Psoas muscle (tissue), 8 donors: ENCODE data around the gene SPAG9. TPM values are rescaled to one million over a fixed set of nuclear protein-coding genes. Genes with fewer than 3 reads are reported as not detected.

Source experiments
- ATAC-seq, 4 donors: fragments of 200-7000 bp; cut with Tn5 transposase; one replicate each; pipeline ENCODE4 v1.9.1; 2020; ENCODE audit warnings: moderate library complexity in 3 of 4, mild to moderate bottlenecking in 2 of 4
- DNase-seq, 2 donors: peaks; one replicate each; pipeline ENCODE4 v3.0.0-alpha.2; 2020
- H3K27ac ChIP-seq: fragments of 200-600 bp; one replicate; pipeline ENCODE4 v1.8.0; 2022
- H3K27me3 ChIP-seq, 3 donors: fragments of 200-600 bp in 1 of 3; one replicate each; pipeline versions ENCODE4 v1.6.1 to v1.8.0; 2013 to 2022; ENCODE audit warnings: low read length in 2 of 3, mild to moderate bottlenecking in 2 of 3, moderate library complexity in 1 of 3; ENCODE audit not compliant: insufficient read depth in 3 of 3
- H3K36me3 ChIP-seq, 2 donors: fragments of 200-600 bp in 1 of 2; one replicate each; pipeline versions ENCODE4 v1.6.1 to v1.8.0; 2013 to 2022; ENCODE audit warnings: low read depth in 1 of 2, mild to moderate bottlenecking in 1 of 2, moderate library complexity in 1 of 2; ENCODE audit not compliant: insufficient read depth in 1 of 2
- H3K4me1 ChIP-seq: fragments of 200-600 bp; one replicate; pipeline ENCODE4 v1.8.0; 2022
- H3K4me3 ChIP-seq: fragments of 200-600 bp; one replicate; pipeline ENCODE4 v1.8.0; 2022; ENCODE audit warnings: mild to moderate bottlenecking
- H3K9me3 ChIP-seq: fragments of 200-600 bp; one replicate; pipeline ENCODE4 v1.8.0; 2022
- CTCF ChIP-seq: fragments of 200-600 bp; IDR thresholded peaks from one replicate; pipeline ENCODE4 v1.8.0; 2022; ENCODE audit warnings: antibody characterized with exemption
- WGBS, 3 donors: extraction: QIAGEN DNeasy Blood & Tissue Kit; methylation state at CpG; one replicate each; pipeline versions ENCODE4 v1.1.6 to v1.1.7; 2013; 5-methylcytosine and 5-hydroxymethylcytosine counted together
- intact Hi-C, 2 donors: fragments of 100-400 bp; cut with DNase I; formaldehyde crosslinking; loops; one replicate each; pipeline versions ENCODE4 v1.11.0 to v1.14.2; 2022
- polyA plus RNA-seq, 3 donors: library from polyadenylated mRNA; stranded (reverse); fragments of 200-250 nt; gene quantifications; one replicate each; pipeline ENCODE4 v1.2.3, GENCODE V29; 2013
- total RNA-seq, 4 donors: library from RNA; stranded (reverse); fragmentation: NEBNext Ultra II Directional in 2 of 4; extraction: Animal tissue kit (Norgen Biotek cat#: 25700) in 2 of 4; gene quantifications; one replicate each; pipeline versions ENCODE4 v1.2.1 to v1.2.4, GENCODE V29; 2021 to 2023
- donor health status: healthy with polysubstance abuse.
- donor health status: DM: no; HTN: no; CAD: no; lungs with moderate emphysema.
- donor health status: Bipolar disorder and iron deficiency.
- donor health status: healthy.
- donor health status: DM: yes; HTN: yes; CAD: no.
- donor health status: DM: no; HTN: no; CAD: no.
- donor health status: DM: no; HTN: no; CAD: no.
- donor health status: DM: yes; HTN: yes; CAD: no.

Gene SPAG9
- total and polyA plus RNA-seq, 7 donors: 34.8 to 133 (median 92.1) TPM

GRCh38 chr17:51152766-51153209 is 32.1 kb upstream of the SPAG9 start:
- WGBS, 3 donors: 2 to 5% (median 4%) methylated on average over 8 of the region's 8 CpGs
- Histone ChIP-seq H3K27ac (peak overlapping the region; percentile 83), H3K4me3 (peak overlapping the region; percentile 88), H3K36me3 (peaks cover 7 to 25% of the 10 kb centered on the region in 2 donors), H3K9me3 (no peaks in the 10 kb centered on the region), H3K27me3 (no peaks in the 10 kb centered on the region), H3K4me1 (peaks cover 7% of the 10 kb centered on the region)
- DNase-seq (no peak), ATAC-seq (peak; percentile 25 to 46 (median 29))
- intact Hi-C loops: loop anchor here (1.0 to 10.0 kb wide), 6 partner anchors 14 to 288 kb away; partner anchors contain the start of genes NME2 (in 1 of the 2), SPAG9 (in 1 of the 2) and TOB1 (in 1 of the 2)
- TF ChIP-seq CTCF: no peak

GRCh38 chr17:51150932-51151331 is 30.3 kb upstream of the SPAG9 start:
- DNase-seq (no peak), ATAC-seq (no peak)
- no peak overlapping the region for H3K4me3 ChIP-seq
- 78 to 82% (median 79%) methylated on average over 5 of the region's 5 CpGs for WGBS, 3 donors
- no peak for TF ChIP-seq CTCF
- H3K9me3 ChIP-seq: no peaks in the 10 kb centered on the region
- intact Hi-C loops: loop anchor here (5.0 to 10.0 kb wide), 2 partner anchors 149 to 286 kb away; partner anchors contain the start of gene TOB1 (in 1 of the 2)
- no peaks in the 10 kb centered on the region for H3K27me3 ChIP-seq
- no peak overlapping the region for H3K27ac ChIP-seq
- peaks cover 0 to 6% of the 10 kb centered on the region in 2 donors for H3K36me3 ChIP-seq
- H3K4me1 ChIP-seq: peaks cover 10% of the 10 kb centered on the region

GRCh38 chr17:51149163-51149562 is 28.5 kb upstream of the SPAG9 start:
- ATAC-seq: no peak
- H3K27me3 ChIP-seq: no peaks in the 10 kb centered on the region
- no peak for TF ChIP-seq CTCF
- no peak for DNase-seq
- intact Hi-C loops: no loop called here
- 75 to 94% (median 88%) methylated on average over 2 of the region's 2 CpGs for WGBS, 3 donors
- peaks cover 4% of the 10 kb centered on the region for H3K4me1 ChIP-seq
- H3K4me3 ChIP-seq: no peak overlapping the region
- H3K9me3 ChIP-seq: no peaks in the 10 kb centered on the region
- no peaks in the 10 kb centered on the region for H3K36me3 ChIP-seq
- H3K27ac ChIP-seq: no peak overlapping the region

- Histone ChIP-seq H3K4me3 (no peak overlapping the region), H3K9me3 (no peaks in the 10 kb centered on the region), H3K4me1 (peaks cover 4% of the 10 kb centered on the region), H3K27ac (no peak overlapping the region), H3K36me3 (no peaks in the 10 kb centered on the region), H3K27me3 (no peaks in the 10 kb centered on the region)
- no peak for TF ChIP-seq CTCF
- WGBS, 3 donors: 67 to 75% (median 73%) methylated on average over 4 of the region's 4 CpGs
- ATAC-seq: no peak
- intact Hi-C loops: no loop called here
- DNase-seq: no peak
Observed at GRCh38 chr17:51147650-51148049, 27.0 kb upstream of the SPAG9 start.
